ENCODE measurements around the gene CABP7.

GRCh38 chr22:29741926-29742325 is 22.1 kb downstream of the CABP7 start:
- TF ChIP-seq CTCF (IDR thresholded peaks at IDR 0.05; ENCODE audit: poor library complexity) (no peak), EZH2phosphoT487 (IDR thresholded peaks at IDR 0.05; ENCODE audit: low read depth, severe bottlenecking, unreplicated experiment) (no peak), EZH2 (IDR thresholded peaks at IDR 0.05; ENCODE audit: borderline replicate concordance) (no peak)
